ENCODE results near the gene BORCS6. TPM values are rescaled to one million over a fixed set of nuclear protein-coding genes. Genes with fewer than 3 reads are reported as not detected.

BORCS6 gene
- total RNA-seq, 1 donor, result 9.4 TPM

DNA sequence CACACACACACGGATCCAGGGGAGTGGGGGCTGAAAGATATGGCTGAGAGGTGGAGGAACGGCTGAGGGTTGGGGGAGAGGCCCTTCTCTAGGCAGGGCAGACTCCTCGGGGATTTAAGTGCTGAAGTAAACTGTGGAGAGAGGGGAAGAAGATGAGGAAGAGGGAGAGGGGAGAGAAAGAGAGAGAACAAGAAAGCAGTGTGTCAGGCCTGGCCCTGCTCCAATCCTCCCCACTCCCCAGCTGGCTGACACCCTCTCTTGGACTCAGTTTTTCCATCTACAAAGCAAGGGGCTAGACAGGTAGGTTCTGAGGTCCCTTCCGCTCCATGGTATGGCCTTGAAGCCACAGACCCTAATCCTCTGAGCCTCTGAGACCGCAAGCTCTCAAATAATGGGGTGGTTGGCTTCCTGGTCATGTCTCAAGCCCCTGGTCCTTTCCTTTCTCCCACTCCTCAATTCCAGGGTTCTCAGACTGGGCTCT lies 29.2 kb downstream of the BORCS6 start:
- peaks cover 14% of the 10 kb centered on the region for H4K20me1 ChIP-seq (ENCODE audit: insufficient read depth, low read length)
- peaks cover 36% of the 10 kb centered on the region for H3K79me2 ChIP-seq (ENCODE audit: insufficient read depth, low read length)
- TF ChIP-seq, protein P1, sequence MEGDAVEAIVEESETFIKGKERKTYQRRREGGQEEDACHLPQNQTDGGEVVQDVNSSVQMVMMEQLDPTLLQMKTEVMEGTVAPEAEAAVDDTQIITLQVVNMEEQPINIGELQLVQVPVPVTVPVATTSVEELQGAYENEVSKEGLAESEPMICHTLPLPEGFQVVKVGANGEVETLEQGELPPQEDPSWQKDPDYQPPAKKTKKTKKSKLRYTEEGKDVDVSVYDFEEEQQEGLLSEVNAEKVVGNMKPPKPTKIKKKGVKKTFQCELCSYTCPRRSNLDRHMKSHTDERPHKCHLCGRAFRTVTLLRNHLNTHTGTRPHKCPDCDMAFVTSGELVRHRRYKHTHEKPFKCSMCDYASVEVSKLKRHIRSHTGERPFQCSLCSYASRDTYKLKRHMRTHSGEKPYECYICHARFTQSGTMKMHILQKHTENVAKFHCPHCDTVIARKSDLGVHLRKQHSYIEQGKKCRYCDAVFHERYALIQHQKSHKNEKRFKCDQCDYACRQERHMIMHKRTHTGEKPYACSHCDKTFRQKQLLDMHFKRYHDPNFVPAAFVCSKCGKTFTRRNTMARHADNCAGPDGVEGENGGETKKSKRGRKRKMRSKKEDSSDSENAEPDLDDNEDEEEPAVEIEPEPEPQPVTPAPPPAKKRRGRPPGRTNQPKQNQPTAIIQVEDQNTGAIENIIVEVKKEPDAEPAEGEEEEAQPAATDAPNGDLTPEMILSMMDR (IDR thresholded peaks at IDR 0.05; ENCODE audit: extremely low read depth, low read depth, low read length), result no peak
- DNase-seq (ENCODE audit: insufficient read length, low spot score, missing footprints), result peak; percentile 67
- no peaks in the 10 kb centered on the region for H3K27me3 ChIP-seq (ENCODE audit: insufficient read depth, low read length)
- H3K36me3 ChIP-seq (ENCODE audit: insufficient read depth, low read length), result peaks cover 19% of the 10 kb centered on the region
- no peak overlapping the region for H3K4me3 ChIP-seq (ENCODE audit: insufficient read depth, low read length)
- H3K27ac ChIP-seq (ENCODE audit: low read depth, low read length), result peak overlapping the region; percentile 96
- peak overlapping the region; percentile 91 for H3K4me2 ChIP-seq (ENCODE audit: insufficient read depth, low read length)
- H2AFZ ChIP-seq (ENCODE audit: low read length), result no peak overlapping the region
- no peaks in the 10 kb centered on the region for H3K9me3 ChIP-seq (ENCODE audit: low read depth, low read length)
- peaks cover 42% of the 10 kb centered on the region for H3K4me1 ChIP-seq (ENCODE audit: insufficient read depth, low read length)

- peak; percentile 71 for DNase-seq (ENCODE audit: insufficient read length, low spot score, missing footprints)
- H4K20me1 ChIP-seq (ENCODE audit: insufficient read depth, low read length), result peaks cover 14% of the 10 kb centered on the region
- H3K79me2 ChIP-seq (ENCODE audit: insufficient read depth, low read length), result peaks cover 41% of the 10 kb centered on the region
- TF ChIP-seq, protein P1 (IDR thresholded peaks at IDR 0.05; ENCODE audit: extremely low read depth, low read depth, low read length), result no peak
- peaks cover 19% of the 10 kb centered on the region for H3K36me3 ChIP-seq (ENCODE audit: insufficient read depth, low read length)
- H3K27me3 ChIP-seq (ENCODE audit: insufficient read depth, low read length), result no peaks in the 10 kb centered on the region
- H3K27ac ChIP-seq (ENCODE audit: low read depth, low read length), result peak overlapping the region; percentile 36
- H2AFZ ChIP-seq (ENCODE audit: low read length), result no peak overlapping the region
- no peak overlapping the region for H3K4me3 ChIP-seq (ENCODE audit: insufficient read depth, low read length)
- H3K9me3 ChIP-seq (ENCODE audit: low read depth, low read length), result no peaks in the 10 kb centered on the region
- H3K4me1 ChIP-seq (ENCODE audit: insufficient read depth, low read length), result peaks cover 47% of the 10 kb centered on the region
- H3K4me2 ChIP-seq (ENCODE audit: insufficient read depth, low read length), result no peak overlapping the region
Observed at GRCh38 chr17:8160224-8160577, 29.8 kb downstream of the BORCS6 start.

- Histone ChIP-seq H3K36me3 (ENCODE audit: insufficient read depth, low read length) (peaks cover 19% of the 10 kb centered on the region), H2AFZ (ENCODE audit: low read length) (no peak overlapping the region), H3K4me3 (ENCODE audit: insufficient read depth, low read length) (no peak overlapping the region), H3K9me3 (ENCODE audit: low read depth, low read length) (no peaks in the 10 kb centered on the region), H3K27me3 (ENCODE audit: insufficient read depth, low read length) (no peaks in the 10 kb centered on the region), H3K4me2 (ENCODE audit: insufficient read depth, low read length) (no peak overlapping the region), H4K20me1 (ENCODE audit: insufficient read depth, low read length) (peaks cover 14% of the 10 kb centered on the region), H3K4me1 (ENCODE audit: insufficient read depth, low read length) (peaks cover 51% of the 10 kb centered on the region), H3K27ac (ENCODE audit: low read depth, low read length) (peak overlapping the region; percentile 36), H3K79me2 (ENCODE audit: insufficient read depth, low read length) (peaks cover 42% of the 10 kb centered on the region)
- TF ChIP-seq, protein P1 (IDR thresholded peaks at IDR 0.05; ENCODE audit: extremely low read depth, low read depth, low read length), result no peak
- DNase-seq (ENCODE audit: insufficient read length, low spot score, missing footprints), result peak; percentile 63
Observed at GRCh38 chr17:8159459-8160223, 30.3 kb downstream of the BORCS6 start.

- TF ChIP-seq, protein P1 (IDR thresholded peaks at IDR 0.05; ENCODE audit: extremely low read depth, low read depth, low read length), result no peak
- Histone ChIP-seq H3K4me2 (ENCODE audit: insufficient read depth, low read length) (no peak overlapping the region), H4K20me1 (ENCODE audit: insufficient read depth, low read length) (peaks cover 14% of the 10 kb centered on the region), H3K27ac (ENCODE audit: low read depth, low read length) (peak overlapping the region; percentile 100), H3K79me2 (ENCODE audit: insufficient read depth, low read length) (peaks cover 43% of the 10 kb centered on the region), H3K36me3 (ENCODE audit: insufficient read depth, low read length) (peaks cover 19% of the 10 kb centered on the region), H3K4me3 (ENCODE audit: insufficient read depth, low read length) (no peak overlapping the region), H3K9me3 (ENCODE audit: low read depth, low read length) (no peaks in the 10 kb centered on the region), H3K27me3 (ENCODE audit: insufficient read depth, low read length) (no peaks in the 10 kb centered on the region), H3K4me1 (ENCODE audit: insufficient read depth, low read length) (peaks cover 49% of the 10 kb centered on the region), H2AFZ (ENCODE audit: low read length) (no peak overlapping the region)
- peak; percentile 87 for DNase-seq (ENCODE audit: insufficient read length, low spot score, missing footprints)
Observed at GRCh38 chr17:8159032-8159400, 31.0 kb downstream of the BORCS6 start.
